ENCODE data around the gene ANKRD55.

DNA sequence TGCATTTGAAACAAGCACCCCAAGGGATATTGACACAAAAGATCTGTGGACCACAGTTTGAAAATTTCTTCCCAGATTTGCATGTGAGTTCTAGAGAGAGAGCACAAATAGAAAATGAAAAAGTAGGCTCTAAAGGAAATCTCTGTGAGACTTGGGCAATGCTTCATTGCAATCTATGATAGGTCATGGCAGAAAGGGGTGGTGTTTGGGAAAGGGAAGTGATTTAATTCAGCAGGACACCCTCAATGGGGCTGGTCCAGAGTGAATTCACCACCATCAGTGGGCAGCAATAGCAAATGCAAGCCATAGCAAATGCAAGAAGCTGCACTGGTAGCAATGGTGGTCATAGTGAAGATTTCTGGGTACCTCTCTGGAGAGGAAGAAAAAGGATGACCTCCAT, 58.1 kb downstream of the ANKRD55 start:
- TF ChIP-seq, protein P1, sequence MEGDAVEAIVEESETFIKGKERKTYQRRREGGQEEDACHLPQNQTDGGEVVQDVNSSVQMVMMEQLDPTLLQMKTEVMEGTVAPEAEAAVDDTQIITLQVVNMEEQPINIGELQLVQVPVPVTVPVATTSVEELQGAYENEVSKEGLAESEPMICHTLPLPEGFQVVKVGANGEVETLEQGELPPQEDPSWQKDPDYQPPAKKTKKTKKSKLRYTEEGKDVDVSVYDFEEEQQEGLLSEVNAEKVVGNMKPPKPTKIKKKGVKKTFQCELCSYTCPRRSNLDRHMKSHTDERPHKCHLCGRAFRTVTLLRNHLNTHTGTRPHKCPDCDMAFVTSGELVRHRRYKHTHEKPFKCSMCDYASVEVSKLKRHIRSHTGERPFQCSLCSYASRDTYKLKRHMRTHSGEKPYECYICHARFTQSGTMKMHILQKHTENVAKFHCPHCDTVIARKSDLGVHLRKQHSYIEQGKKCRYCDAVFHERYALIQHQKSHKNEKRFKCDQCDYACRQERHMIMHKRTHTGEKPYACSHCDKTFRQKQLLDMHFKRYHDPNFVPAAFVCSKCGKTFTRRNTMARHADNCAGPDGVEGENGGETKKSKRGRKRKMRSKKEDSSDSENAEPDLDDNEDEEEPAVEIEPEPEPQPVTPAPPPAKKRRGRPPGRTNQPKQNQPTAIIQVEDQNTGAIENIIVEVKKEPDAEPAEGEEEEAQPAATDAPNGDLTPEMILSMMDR (IDR thresholded peaks at IDR 0.05) = no peak
- no peak for TF ChIP-seq POLR2A (IDR thresholded peaks at IDR 0.05)
